ENCODE data around the gene ELOA.

DNA sequence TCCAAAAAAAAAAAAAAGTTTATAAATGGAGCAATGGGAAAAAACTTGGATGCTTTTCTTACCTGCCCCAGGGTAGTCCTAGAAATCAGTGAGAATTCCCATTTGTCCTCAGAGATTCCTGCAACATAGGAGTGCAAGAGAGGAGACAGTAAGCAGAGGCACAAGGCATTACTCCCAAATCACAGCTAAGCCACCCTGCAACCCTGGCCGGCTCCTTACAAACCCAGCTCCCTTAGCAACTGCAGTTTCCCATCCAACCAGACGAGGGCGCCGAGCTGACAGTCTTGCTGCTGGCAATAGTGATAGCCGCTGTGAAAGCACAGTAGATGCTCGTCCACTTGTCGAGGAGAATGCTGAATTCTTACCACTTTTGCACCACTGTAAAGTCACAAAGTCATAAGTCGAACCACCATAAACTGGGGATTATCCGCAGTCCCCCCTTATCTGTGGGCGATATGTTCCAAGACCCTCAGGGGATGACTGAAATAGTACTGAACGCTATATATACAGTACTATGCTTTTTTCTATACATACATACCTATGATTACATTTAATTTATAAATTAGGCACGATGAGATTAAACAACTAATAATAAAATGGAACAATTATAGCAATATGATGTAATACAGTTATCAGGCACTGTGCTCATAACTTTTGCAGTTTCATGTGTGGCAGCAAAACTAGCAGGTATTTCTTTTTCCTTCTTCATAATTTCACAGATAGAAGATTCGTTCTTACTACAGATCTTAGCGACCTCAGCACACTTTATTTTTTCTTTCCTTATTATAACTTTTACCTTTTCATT is 29.0 kb downstream of the ELOA start:
- TF ChIP-seq POLR2AphosphoS5 (IDR thresholded peaks at IDR 0.05; ENCODE audit: low read depth, low read length) (no peak), POLR2A (IDR thresholded peaks at IDR 0.05; ENCODE audit: low read depth, low read length) (no peak)
